ENCODE data around the gene KMT2D.

The KMT2D gene

DNA sequence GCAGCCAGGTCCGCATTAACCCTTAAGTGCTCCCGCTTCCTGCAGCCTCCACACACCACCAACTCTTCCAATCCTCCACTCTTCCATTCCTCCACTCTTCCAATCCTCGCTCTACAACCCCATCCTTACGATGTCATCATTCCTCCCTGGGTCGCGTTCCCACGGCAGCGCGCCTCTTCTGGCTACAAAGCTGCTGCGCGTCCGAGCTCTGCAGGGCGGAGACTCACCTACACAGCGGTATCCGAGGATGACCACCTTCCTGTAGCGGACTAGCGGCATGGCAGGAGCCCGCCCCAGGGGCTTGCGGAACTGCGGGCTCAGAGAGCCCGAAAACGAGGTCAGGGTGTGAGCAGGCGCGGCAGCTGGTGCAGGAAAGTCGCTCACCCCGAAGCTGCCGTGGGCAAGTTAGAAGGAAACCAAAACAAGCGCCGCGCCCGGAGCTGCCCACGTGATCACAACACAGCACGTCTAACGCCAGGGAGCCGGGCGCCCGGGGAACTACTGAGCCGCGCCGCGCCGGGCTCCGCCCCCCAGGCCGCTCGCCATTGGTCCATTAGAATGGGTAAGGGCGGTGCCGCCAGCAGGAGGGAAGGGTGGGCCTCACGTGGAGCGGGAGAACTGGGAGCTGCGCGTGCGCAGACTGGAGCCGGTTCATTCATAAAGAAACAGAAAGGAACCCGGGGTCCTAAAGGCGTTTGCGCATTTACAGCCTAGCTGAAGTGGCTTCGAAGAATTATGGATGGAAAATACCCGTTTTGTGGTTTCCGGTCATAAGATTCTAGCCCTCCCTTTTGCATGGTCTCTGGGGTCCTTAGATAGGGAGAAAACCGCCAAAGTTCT, 9.1 kb upstream of the KMT2D start, which contains the start of gene RHEBL1:
Gene RHEBL1 (minus strand): TSS at position 473 of the 840 bp plus-strand sequence. CDS start 194 bp downstream, at position 279.
- H3K9me3 ChIP-seq (ENCODE audit: insufficient read depth, low read length, severe bottlenecking) = no peaks in the 10 kb centered on the region
- peak within 1 kb of the TSS; percentile 99 for H2AFZ ChIP-seq (ENCODE audit: low read depth, low read length)
- no peaks in the 10 kb centered on the region for H4K20me1 ChIP-seq (ENCODE audit: insufficient read depth, low read length)
- H3K4me3 ChIP-seq (ENCODE audit: low read depth in 1 of 2, low read length in 2 of 2) = peak within 1 kb of the TSS; percentile 86 to 90
- DNase-seq (peak; percentile 100), ATAC-seq (ENCODE audit: insufficient read depth, low read depth) (peak; percentile 98)
- peak within 1 kb of the TSS; percentile 85 for H3K4me2 ChIP-seq (ENCODE audit: insufficient read depth, low read length)
- H3K36me3 ChIP-seq (ENCODE audit: insufficient read depth, low read length) = peaks cover 12% of the 10 kb centered on the region
- TF ChIP-seq CTCF (IDR thresholded peaks at IDR 0.05; ENCODE audit: borderline replicate concordance, extremely low read depth, low read length, poor library complexity, severe bottlenecking) = peak; percentile 53
- no peak for TF ChIP-seq EZH2 (IDR thresholded peaks at IDR 0.05; ENCODE audit: borderline replicate concordance, low read depth, low read length, severe bottlenecking)
- peaks cover 20% of the 10 kb centered on the region for H3K4me1 ChIP-seq (ENCODE audit: insufficient read depth, low read length)
- peaks cover 13% of the 10 kb centered on the region; the same call in 1 of the 2 replicates for H3K79me2 ChIP-seq (ENCODE audit: insufficient read depth, low read length)
- H3K9ac ChIP-seq (ENCODE audit: low read depth, low read length) = peak within 1 kb of the TSS; percentile 76
- H3K27me3 ChIP-seq (ENCODE audit: insufficient read depth, low read length, poor library complexity) = no peaks in the 10 kb centered on the region
- peak within 1 kb of the TSS; percentile 93 for H3K27ac ChIP-seq (ENCODE audit: low read length)

GRCh38 chr12:49068879-49069506, 8.4 kb upstream of the KMT2D start:
- no peak for TF ChIP-seq CTCF (IDR thresholded peaks at IDR 0.05; ENCODE audit: borderline replicate concordance, extremely low read depth, low read length, poor library complexity, severe bottlenecking)
- no peak for TF ChIP-seq EZH2 (IDR thresholded peaks at IDR 0.05; ENCODE audit: borderline replicate concordance, low read depth, low read length, severe bottlenecking)
- DNase-seq (no peak), ATAC-seq (ENCODE audit: insufficient read depth, low read depth) (no peak)
- Histone ChIP-seq H2AFZ (ENCODE audit: low read depth, low read length) (peak overlapping the region; percentile 99), H3K4me2 (ENCODE audit: insufficient read depth, low read length) (peak overlapping the region; percentile 85), H3K4me3 (ENCODE audit: low read depth in 1 of 2, low read length in 2 of 2) (peak overlapping the region; percentile 86 to 90), H3K27ac (ENCODE audit: low read length) (peak overlapping the region; percentile 82), H3K9me3 (ENCODE audit: insufficient read depth, low read length, severe bottlenecking) (no peaks in the 10 kb centered on the region), H3K36me3 (ENCODE audit: insufficient read depth, low read length) (peaks cover 16% of the 10 kb centered on the region), H3K4me1 (ENCODE audit: insufficient read depth, low read length) (peaks cover 20% of the 10 kb centered on the region), H3K27me3 (ENCODE audit: insufficient read depth, low read length, poor library complexity) (no peaks in the 10 kb centered on the region), H3K79me2 (ENCODE audit: insufficient read depth, low read length) (peaks cover 13% of the 10 kb centered on the region; the same call in 1 of the 2 replicates), H4K20me1 (ENCODE audit: insufficient read depth, low read length) (no peaks in the 10 kb centered on the region), H3K9ac (ENCODE audit: low read depth, low read length) (peak overlapping the region; percentile 76)

DNA sequence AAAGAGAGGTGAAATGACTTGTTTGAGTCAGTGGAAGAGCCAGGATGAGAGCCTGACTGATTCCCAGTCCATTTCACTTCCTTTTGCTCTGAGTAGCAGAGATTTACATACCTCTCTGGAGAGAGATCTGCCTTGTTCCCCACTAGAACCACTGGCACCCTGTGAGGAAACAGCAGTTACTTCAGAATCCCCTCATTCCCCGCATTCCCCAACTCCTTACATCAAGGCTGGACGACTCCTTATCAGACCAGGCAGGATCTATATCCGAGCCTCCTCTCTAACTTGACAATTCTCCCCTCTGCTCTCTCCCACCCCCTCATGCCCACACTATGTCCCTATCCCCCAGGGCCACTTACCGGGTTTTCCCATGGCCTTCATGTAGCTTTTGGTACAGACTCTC, 5.5 kb upstream of the KMT2D start:
- H3K27ac ChIP-seq (ENCODE audit: low read length) = no peak overlapping the region
- H3K27me3 ChIP-seq (ENCODE audit: insufficient read depth, low read length, poor library complexity) = no peaks in the 10 kb centered on the region
- no peak overlapping the region for H3K9ac ChIP-seq (ENCODE audit: low read depth, low read length)
- no peaks in the 10 kb centered on the region for H3K9me3 ChIP-seq (ENCODE audit: insufficient read depth, low read length, severe bottlenecking)
- no peak overlapping the region for H3K4me2 ChIP-seq (ENCODE audit: insufficient read depth, low read length)
- peaks cover 34% of the 10 kb centered on the region for H3K4me1 ChIP-seq (ENCODE audit: insufficient read depth, low read length)
- no peaks in the 10 kb centered on the region for H4K20me1 ChIP-seq (ENCODE audit: insufficient read depth, low read length)
- H3K36me3 ChIP-seq (ENCODE audit: insufficient read depth, low read length) = peaks cover 16% of the 10 kb centered on the region
- peaks cover 19% of the 10 kb centered on the region for H3K79me2 ChIP-seq (ENCODE audit: insufficient read depth, low read length)
- TF ChIP-seq EZH2 (IDR thresholded peaks at IDR 0.05; ENCODE audit: borderline replicate concordance, low read depth, low read length, severe bottlenecking) (no peak), CTCF (IDR thresholded peaks at IDR 0.05; ENCODE audit: borderline replicate concordance, extremely low read depth, low read length, poor library complexity, severe bottlenecking) (no peak)
- no peak overlapping the region for H3K4me3 ChIP-seq (ENCODE audit: low read depth in 1 of 2, low read length in 2 of 2)
- ATAC-seq (ENCODE audit: insufficient read depth, low read depth) = no peak
- no peak for DNase-seq
- H2AFZ ChIP-seq (ENCODE audit: low read depth, low read length) = no peak overlapping the region

Data from DND-41 (cell line).